GM12878 (cell line): Measurements from ENCODE around the gene AVEN. TPM values are rescaled to one million over a fixed set of nuclear protein-coding genes. Genes with fewer than 3 reads are reported as not detected.

ENCODE experiments used
- ATAC-seq: fragments of 200-7000 bp; cut with Tn5 transposase; 3 replicates; pipeline ENCODE4 v1.9.1; 2020; ENCODE audit warnings: mild to moderate bottlenecking, moderate library complexity
- BruUV-seq: library from RNA; stranded (reverse); fragments of 400-500 nt; replicated peaks from 2 replicates; lab custom pipeline; 2021; lab: Mats Ljungman, UMichigan
- CTCF ChIA-PET: fragments of 300-600 bp; sonication (Branson Sonifier 250); formaldehyde crosslinking; extraction: SDS; loops from one replicate; lab custom pipeline; 2021; ENCODE audit warnings: inconsistent platforms; lab: Yijun Ruan, JAX
- POLR2A ChIA-PET: fragments of 350-600 bp; formaldehyde crosslinking; extraction: SDS; loops from one replicate; lab custom pipeline; 2021; ENCODE audit warnings: inconsistent platforms; lab: Charles Lee
- RAD21 ChIA-PET: fragments of 300-600 bp; sonication (Branson Sonifier 250); formaldehyde crosslinking; loops from one replicate; lab custom pipeline; 2023; ENCODE audit warnings: antibody characterized with exemption; ENCODE audit not compliant: unreplicated experiment; lab: Charles Lee
- SMC1A ChIA-PET: fragments of 300-600 bp; sonication (Branson Sonifier 250); formaldehyde crosslinking; loops from one replicate; lab custom pipeline; 2023; ENCODE audit not compliant: unreplicated experiment, uncharacterized antibody; lab: Charles Lee
- DNase-seq: peaks from one replicate; pipeline ENCODE4 v3.0.0-alpha.2; 2011; ENCODE audit warnings: low read depth, low spot score
- FAIRE-seq: peaks from 3 replicates; lab custom pipeline; 2011; peaks lifted over from hg19 to GRCh38; lab: Jason Lieb, UNC
- H2AFZ ChIP-seq: 2 replicates; pipeline ENCODE4 v1.6.0; 2011; ENCODE audit warnings: low read depth, low read length, control low read depth; ENCODE audit not compliant: control insufficient read depth
- H3K27ac ChIP-seq: 2 replicates; pipeline ENCODE4 v1.5.1; 2011; ENCODE audit warnings: control low read depth; ENCODE audit not compliant: control insufficient read depth, insufficient read depth
- H3K27me3 ChIP-seq, 2 experiments: replicated peaks in 1 of 2; 2 replicates each; pipeline versions ENCODE4 v1.6.0 to v1.6.1; 2011; ENCODE audit warnings: low read length in 1 of 2; ENCODE audit not compliant: control insufficient read depth in 2 of 2, insufficient read depth in 2 of 2
- H3K36me3 ChIP-seq, 2 experiments: 2 replicates each; pipeline ENCODE4 v1.5.1; 2011; ENCODE audit warnings: low read length in 1 of 2; ENCODE audit not compliant: control insufficient read depth in 2 of 2, insufficient read depth in 2 of 2
- H3K4me1 ChIP-seq: 2 replicates; pipeline ENCODE4 v1.6.1; 2011; ENCODE audit warnings: mild to moderate bottlenecking, low read length, moderate library complexity, mixed read lengths; ENCODE audit not compliant: control insufficient read depth, insufficient read depth
- H3K4me2 ChIP-seq: 2 replicates; pipeline ENCODE4 v1.6.0; 2011; ENCODE audit warnings: control low read depth; ENCODE audit not compliant: control insufficient read depth, insufficient read depth
- H3K4me3 ChIP-seq: fragments of 200-600 bp; sonication (generic); 2 replicates; pipeline ENCODE4 v1.5.1; 2016
- H3K79me2 ChIP-seq: 2 replicates; pipeline ENCODE4 v1.6.0; 2011; ENCODE audit warnings: low read length; ENCODE audit not compliant: control insufficient read depth, insufficient read depth
- H3K9ac ChIP-seq: 2 replicates; pipeline ENCODE4 v1.8.0; 2011; ENCODE audit warnings: low read length, control low read depth, mixed read lengths; ENCODE audit not compliant: control insufficient read depth, insufficient read depth
- H3K9me3 ChIP-seq: replicated peaks from 3 replicates; pipeline ENCODE4 v1.5.1; 2011; ENCODE audit warnings: mild to moderate bottlenecking, low read length; ENCODE audit not compliant: control insufficient read depth, insufficient read depth
- H4K20me1 ChIP-seq: 2 replicates; pipeline ENCODE4 v1.6.0; 2011; ENCODE audit not compliant: control insufficient read depth, insufficient read depth
- GABPA ChIP-seq: IDR thresholded peaks from 2 replicates; pipeline ENCODE4 v1.6.1; 2014; ENCODE audit warnings: antibody characterized with exemption, low read depth, mild to moderate bottlenecking, inconsistent platforms
- PRDM15 ChIP-seq: fragments of 450-650 bp; formaldehyde crosslinking; IDR thresholded peaks from 2 replicates; pipeline ENCODE4 v1.4.0; 2020; ENCODE audit warnings: mild to moderate bottlenecking, moderate library complexity
- RELA ChIP-seq: fragments of 450-650 bp; IDR thresholded peaks from 2 replicates; pipeline ENCODE4 v1.8.0; 2014; ENCODE audit warnings: borderline replicate concordance; ENCODE audit not compliant: partially characterized antibody
- WGBS: methylation state at CpG from one replicate; pipeline ENCODE4 v1.1.6; 2016; ENCODE audit warnings: low lambda C conversion rate; ENCODE audit not compliant: insufficient replicate concordance, insufficient coverage; ENCODE audit errors: missing lambda C conversion rate; 5-methylcytosine and 5-hydroxymethylcytosine counted together
- in situ Hi-C: fragments of 300-500 bp; cut with MboI; formaldehyde crosslinking; loops from 9 replicates; pipeline ENCODE4 v1.14.3; 2018; ENCODE audit warnings: mixed read lengths
- intact Hi-C: fragments of 100-400 bp; cut with micrococcal nuclease; formaldehyde crosslinking; loops from one replicate; pipeline ENCODE4 v1.14.2; 2022; ENCODE audit not compliant: unreplicated experiment
- polyA plus RNA-seq, 11 experiments: library from polyadenylated mRNA; depleted of rRNA in 4 of 11; unstranded in 6 of 11; stranded (reverse) in 5 of 11; fragments of >200 nt; fragmentation: Nextera tagmentation in 4 of 11; fragmentation: Illumina TruSeq in 1 of 11; extraction: Ambion mirVana in 4 of 11; extraction: Trizol in 1 of 11; gene quantifications; 1 replicate in 1 of 11; 2 replicates in 10 of 11; pipeline versions ENCODE4 v1.2.1 to v1.2.3, GENCODE V29; 2011 to 2016; ENCODE audit warnings: inconsistent platforms in 2 of 11, missing spikeins in 2 of 11, low read depth in 1 of 11
- total RNA-seq, 4 experiments: library from RNA; depleted of rRNA in 3 of 4; stranded (reverse); fragments of >200 nt in 3 of 4; fragmentation: Illumina TruSeq in 1 of 4; extraction: Trizol in 1 of 4; gene quantifications; 2 replicates each; pipeline versions ENCODE4 v1.2.1 to v1.2.3, GENCODE V29; 2013 to 2021

The AVEN gene
- total and polyA plus RNA-seq, 10 of the 15 experiments (the other 5 are each of a cell fraction or from before 2014, with no cell fraction given), result 1.4 to 15.1 (median 10.5) TPM

DNA sequence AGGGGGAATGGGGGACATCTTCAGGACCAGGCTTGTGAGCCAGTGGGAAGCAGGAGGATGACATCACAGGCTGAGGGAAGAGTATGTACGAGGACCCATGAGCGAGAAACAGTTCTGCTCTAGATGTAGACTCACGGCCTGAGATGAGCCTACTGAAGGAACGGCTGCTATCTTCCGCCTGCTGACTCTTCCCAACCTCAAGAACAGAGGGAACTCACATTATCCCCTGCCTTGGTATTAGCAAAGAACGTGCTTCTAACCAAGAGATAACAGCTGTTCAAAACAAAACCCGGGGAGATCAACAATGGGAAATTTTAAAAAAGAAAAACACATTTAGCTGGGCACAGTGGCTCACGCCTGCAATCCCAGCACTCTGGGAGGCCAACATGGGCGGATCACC lies 25.3 kb downstream of the AVEN start:
- no peak overlapping the region for H3K9ac ChIP-seq
- no peaks in the 10 kb centered on the region for H3K27me3 ChIP-seq
- no peaks in the 10 kb centered on the region for H3K4me1 ChIP-seq
- no peak overlapping the region for H3K4me3 ChIP-seq
- CTCF ChIA-PET, result no interaction called here
- no TSS peak for BruUV-seq
- in situ Hi-C loops (no loop called here), intact Hi-C loops (no loop called here)
- no peak for TF ChIP-seq PRDM15
- H3K36me3 ChIP-seq, result no peaks in the 10 kb centered on the region
- RAD21 ChIA-PET, result no interaction called here
- H3K9me3 ChIP-seq, result no peaks in the 10 kb centered on the region; the same call in 2 of the 3 replicates
- no peaks in the 10 kb centered on the region for H4K20me1 ChIP-seq
- no peak overlapping the region for H3K27ac ChIP-seq
- SMC1A ChIA-PET, result no interaction called here
- POLR2A ChIA-PET, result interaction anchor here (0.7 kb wide), 1 partner anchor 34 kb away, joined by 8 read pairs; no protein-coding TSS in a partner anchor
- H3K79me2 ChIP-seq, result no peaks in the 10 kb centered on the region
- ATAC-seq (no peak), DNase-seq (no peak), FAIRE-seq (no peak)
- 85% methylated on average over 9 of the region's 9 CpGs for WGBS
- no peak overlapping the region for H3K4me2 ChIP-seq
- H2AFZ ChIP-seq, result no peak overlapping the region

- no TSS peak for BruUV-seq
- POLR2A ChIA-PET, result no interaction called here
- no peak overlapping the region for H2AFZ ChIP-seq
- H3K27ac ChIP-seq, result no peak overlapping the region
- no peak overlapping the region for H3K4me2 ChIP-seq
- FAIRE-seq, result no peak
- ATAC-seq, result no peak
- intact Hi-C loops, result no loop called here
- in situ Hi-C loops, result no loop called here
- SMC1A ChIA-PET, result interaction anchor here (0.6 to 0.8 kb wide), 3 partner anchors 120 to 468 kb away, joined by 3 to 4 read pairs (median 3); no protein-coding TSS in a partner anchor
- no peaks in the 10 kb centered on the region for H3K36me3 ChIP-seq
- H3K4me1 ChIP-seq, result no peaks in the 10 kb centered on the region
- RAD21 ChIA-PET, result no interaction called here
- no peak overlapping the region for H3K4me3 ChIP-seq
- H3K79me2 ChIP-seq, result no peaks in the 10 kb centered on the region
- no peak overlapping the region for H3K9ac ChIP-seq
- DNase-seq, result no peak
- WGBS, result 61% methylated on average over 4 of the region's 4 CpGs
- H3K27me3 ChIP-seq, result no peaks in the 10 kb centered on the region
- CTCF ChIA-PET, result no interaction called here
- H4K20me1 ChIP-seq, result no peaks in the 10 kb centered on the region
- H3K9me3 ChIP-seq, result no peaks in the 10 kb centered on the region
- no peak for TF ChIP-seq RELA
- TF ChIP-seq GABPA, result no peak
Measured at GRCh38 chr15:34012461-34013028, 26.5 kb downstream of the AVEN start.
